Measurements from ENCODE around the gene LCE7A.

Gene LCE7A

GRCh38 chr1:152878042-152878441, 18.2 kb downstream of the LCE7A start, which contains the start of gene SMCP:
SMCP (plus strand) TSS chr1:152878322; CDS start chr1:152884423, 6,101 bp downstream.
- no peak within 1 kb of the TSS for H3K4me3 ChIP-seq (ENCODE audit: low read length)
- peak; percentile 5 for DNase-seq (ENCODE audit: low read depth, low spot score)

GRCh38 chr1:152879559-152880198, 19.9 kb downstream of the LCE7A start:
- H3K4me3 ChIP-seq (ENCODE audit: low read length) = no peak overlapping the region
- no peak for DNase-seq (ENCODE audit: low read depth, low spot score)

DNA sequence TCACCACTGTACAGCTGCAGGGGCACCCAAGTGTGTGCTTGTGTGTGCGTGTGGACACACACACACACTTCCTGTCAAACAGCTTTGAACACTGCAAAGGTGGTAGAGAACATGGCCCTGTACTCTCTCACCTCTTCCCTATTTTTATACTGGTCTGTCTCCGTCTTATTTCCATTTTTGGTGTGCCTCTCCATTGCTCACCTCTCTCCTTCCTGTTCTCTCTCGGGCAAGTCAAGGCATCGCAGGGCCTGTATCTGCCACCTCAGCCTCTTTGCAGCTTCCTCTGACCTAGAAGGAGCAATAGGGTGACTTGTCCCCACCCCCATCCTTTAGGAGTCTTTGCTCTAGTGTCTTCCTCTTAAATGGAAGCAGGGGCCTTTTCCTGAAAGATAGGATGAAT, 20.5 kb downstream of the LCE7A start:
- H3K4me3 ChIP-seq (ENCODE audit: low read length) = no peak overlapping the region
- no peak for DNase-seq (ENCODE audit: low read depth, low spot score)

DNA sequence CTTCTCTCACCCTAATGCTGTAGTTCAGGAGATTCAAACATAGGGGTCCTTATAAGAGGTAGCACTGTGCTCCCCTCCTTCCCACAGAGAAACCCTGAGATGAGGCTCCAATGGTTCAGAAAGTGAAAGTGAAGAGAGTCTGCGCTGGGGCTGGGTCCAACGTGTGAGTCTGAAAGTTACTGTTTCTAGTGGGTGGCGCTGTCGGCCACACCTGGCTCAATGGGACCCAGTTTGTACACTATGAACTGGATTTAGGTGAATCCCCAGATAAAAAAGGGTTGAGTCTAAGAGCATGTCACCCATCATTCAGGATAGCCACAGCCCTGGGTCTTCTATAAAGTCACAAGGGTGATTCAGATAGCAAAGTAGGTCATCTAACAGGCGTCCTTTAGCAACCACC, 21.1 kb downstream of the LCE7A start:
- DNase-seq (ENCODE audit: low read depth, low spot score) = no peak
- no peak overlapping the region for H3K4me3 ChIP-seq (ENCODE audit: low read length)

DNA sequence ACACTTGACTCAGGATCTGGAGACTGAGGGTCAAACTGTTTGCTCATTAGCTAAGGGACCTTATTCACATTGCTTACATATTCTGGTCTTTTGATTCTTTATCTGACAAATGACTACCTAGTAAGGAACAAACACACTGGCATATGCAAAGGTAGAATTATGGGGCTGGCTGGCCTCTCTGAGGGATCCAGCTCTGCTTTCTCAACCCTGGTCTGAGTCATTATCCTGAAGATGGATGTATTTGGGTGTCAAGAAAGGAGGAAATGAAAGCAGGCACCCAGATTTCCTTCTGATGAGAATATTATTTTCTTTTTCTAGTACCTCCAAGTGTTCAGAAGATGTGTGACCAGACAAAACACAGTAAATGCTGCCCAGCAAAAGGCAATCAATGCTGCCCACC, 24.3 kb downstream of the LCE7A start:
- H3K4me3 ChIP-seq (ENCODE audit: low read length) = no peak overlapping the region
- DNase-seq (ENCODE audit: low read depth, low spot score) = no peak

GRCh38 chr1:152884506-152884905, 24.7 kb downstream of the LCE7A start:
- DNase-seq (ENCODE audit: low read depth, low spot score) = no peak

GRCh38 chr1:152884966-152885624, 25.3 kb downstream of the LCE7A start:
- H3K4me3 ChIP-seq (ENCODE audit: low read length) = no peak overlapping the region
- no peak for DNase-seq (ENCODE audit: low read depth, low spot score)

More at GRCh38 chr1:152884506-152884905, 24.7 kb downstream of the LCE7A start:
- H3K4me3 ChIP-seq (ENCODE audit: low read length) = no peak overlapping the region

- DNase-seq (ENCODE audit: low read depth, low spot score) = no peak
- H3K4me3 ChIP-seq (ENCODE audit: low read length) = no peak overlapping the region
These were observed 26.3 kb downstream of the LCE7A start for GRCh38 chr1:152886085-152886484.

GRCh38 chr1:152886758-152887409, 27.1 kb downstream of the LCE7A start:
- no peak for DNase-seq (ENCODE audit: low read depth, low spot score)
- H3K4me3 ChIP-seq (ENCODE audit: low read length) = no peak overlapping the region

DNA sequence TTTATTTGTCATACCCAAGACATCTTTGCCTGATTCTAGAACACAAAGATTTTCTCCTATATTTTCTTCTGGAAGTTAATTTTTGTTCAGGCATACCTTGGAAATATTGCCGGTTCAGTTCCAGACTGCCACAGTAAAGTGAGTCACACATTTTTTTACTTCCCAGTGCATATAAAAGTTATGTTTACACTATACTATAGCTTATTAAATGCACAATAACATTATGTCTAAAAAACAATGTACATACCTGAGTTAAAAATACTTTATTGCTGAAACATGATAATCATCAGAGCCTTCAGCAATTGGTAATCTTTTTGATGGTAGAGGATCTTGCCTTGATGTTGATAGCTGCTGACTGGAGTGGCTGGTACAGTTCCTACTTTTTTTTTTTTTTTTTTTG, 28.3 kb downstream of the LCE7A start:
- H3K4me3 ChIP-seq (ENCODE audit: low read length) = no peak overlapping the region
- DNase-seq (ENCODE audit: low read depth, low spot score) = no peak

- DNase-seq (ENCODE audit: low read depth, low spot score) = no peak
- H3K4me3 ChIP-seq (ENCODE audit: low read length) = no peak overlapping the region
These were observed 39.2 kb downstream of the LCE7A start for GRCh38 chr1:152899027-152899426.

DNA sequence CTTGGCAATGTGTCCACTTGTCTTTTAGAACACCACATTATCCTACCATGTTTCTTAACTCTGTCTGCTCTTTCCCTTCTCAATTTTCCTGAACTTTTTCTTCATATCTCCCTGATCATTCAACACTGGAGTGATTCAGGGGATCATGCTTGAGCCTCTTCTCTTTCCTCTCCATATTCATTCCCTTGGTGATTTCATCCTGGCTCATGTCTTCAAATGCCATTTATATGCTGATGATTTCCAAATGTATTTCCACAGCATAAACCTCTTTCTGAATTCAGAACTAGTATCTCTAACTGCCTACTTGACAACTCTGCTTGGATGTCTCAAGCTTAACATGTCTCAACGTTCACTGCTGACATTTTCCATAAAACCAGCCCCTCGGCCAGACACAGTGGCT, 40.1 kb downstream of the LCE7A start:
- no peak for DNase-seq (ENCODE audit: low read depth, low spot score)

DNA sequence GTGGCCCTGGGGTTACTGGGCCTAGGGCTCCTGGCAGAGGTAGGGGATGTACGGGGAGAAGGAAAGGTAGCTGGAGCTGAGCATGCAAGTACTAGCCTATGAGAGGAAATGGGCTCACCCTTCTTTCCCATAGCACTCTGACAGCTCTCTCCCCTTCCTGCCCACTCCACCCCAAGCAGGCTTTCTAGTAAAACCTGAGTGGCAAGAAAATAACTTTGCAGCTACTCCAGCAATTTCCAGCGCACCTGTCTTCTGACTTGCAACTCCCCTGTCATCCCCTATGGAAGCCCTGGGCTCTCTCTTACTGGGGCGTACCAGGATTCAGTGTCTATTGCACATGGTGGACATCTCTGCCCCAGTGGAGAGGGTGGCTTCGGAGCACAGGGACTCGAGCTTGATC, 41.8 kb downstream of the LCE7A start:
- H3K4me3 ChIP-seq (ENCODE audit: low read length) = no peak overlapping the region
- no peak for DNase-seq (ENCODE audit: low read depth, low spot score)

More for the DNA sequence above, 40.1 kb downstream of the LCE7A start:
- no peak overlapping the region for H3K4me3 ChIP-seq (ENCODE audit: low read length)

GRCh38 chr1:152902636-152903035, 42.8 kb downstream of the LCE7A start:
- DNase-seq (ENCODE audit: low read depth, low spot score) = no peak
- H3K4me3 ChIP-seq (ENCODE audit: low read length) = no peak overlapping the region

- H3K4me3 ChIP-seq (ENCODE audit: low read length) = no peak overlapping the region
- no peak for DNase-seq (ENCODE audit: low read depth, low spot score)
These were observed 45.1 kb downstream of the LCE7A start for GRCh38 chr1:152904688-152905440.

- no peak for DNase-seq (ENCODE audit: low read depth, low spot score)
- H3K4me3 ChIP-seq (ENCODE audit: low read length) = no peak overlapping the region
These were observed 46.3 kb downstream of the LCE7A start for GRCh38 chr1:152906023-152906565.

DNA sequence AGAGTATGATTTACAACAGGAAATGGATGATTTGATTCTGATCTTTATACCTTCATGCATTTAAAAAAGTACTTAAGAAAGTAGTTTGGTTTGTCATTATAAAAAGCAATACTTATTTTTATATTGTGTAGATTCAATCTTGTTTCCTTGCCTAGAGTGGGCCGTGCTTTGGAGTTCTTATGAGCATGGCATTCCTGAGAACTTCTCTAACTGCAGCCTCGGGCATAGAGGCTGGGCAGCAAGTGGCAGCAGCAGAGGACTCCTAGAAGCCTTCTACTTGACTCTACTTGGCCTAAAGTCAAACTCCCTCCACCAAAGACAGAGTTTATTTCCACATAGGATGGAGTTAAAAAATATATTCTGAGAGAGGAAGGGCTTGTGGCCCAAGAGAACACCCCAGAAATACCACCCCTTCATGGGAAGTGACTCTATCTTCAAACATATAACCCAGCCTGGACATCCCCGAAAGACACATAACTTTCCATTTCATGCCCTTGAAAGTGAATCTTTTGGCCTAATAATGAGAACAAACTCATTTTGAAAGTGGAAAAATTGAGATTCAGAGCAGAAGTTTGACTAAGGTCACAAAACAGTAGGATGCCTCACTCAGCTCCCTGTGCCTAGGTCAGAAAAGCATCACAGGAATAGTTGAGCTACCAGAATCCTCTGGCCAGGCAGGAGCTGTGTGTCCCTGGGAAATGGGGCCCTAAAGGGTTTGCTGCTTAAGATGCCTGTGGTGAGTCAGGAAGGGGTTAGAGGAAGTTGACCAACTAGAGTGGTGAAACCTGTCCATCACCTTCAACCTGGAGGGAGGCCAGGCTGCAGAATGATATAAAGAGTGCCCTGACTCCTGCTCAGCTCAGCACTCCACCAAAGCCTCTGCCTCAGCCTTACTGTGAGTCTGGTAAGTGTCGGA, 48.1 kb downstream of the LCE7A start, which contains the start of gene IVL:
Gene IVL (plus strand): TSS at position 861 of the 916 bp plus-strand sequence. CDS start 1,252 bp downstream, outside the sequence.
- H3K4me3 ChIP-seq (ENCODE audit: low read length) = no peak within 1 kb of the TSS
- no peak for DNase-seq (ENCODE audit: low read depth, low spot score)

GRCh38 chr1:152909206-152909605, 49.4 kb downstream of the LCE7A start:
- DNase-seq (ENCODE audit: low read depth, low spot score) = no peak
- no peak overlapping the region for H3K4me3 ChIP-seq (ENCODE audit: low read length)

Measured in Jurkat, Clone E6-1 (cell line).